NCI-H2227 (cell line): ENCODE measurements around the gene GPR85.
"Not testable (repeated sequence)": the region's sequence is repeated elsewhere in the genome, so short reads cannot be mapped to it uniquely, and the experiment has no call there.

Experiments
- DNase-seq: peaks from one replicate; lab custom pipeline; 2025; ENCODE audit not compliant: unreplicated experiment; lab: John Stamatoyannopoulos, UW

GPR85 gene, protein sequence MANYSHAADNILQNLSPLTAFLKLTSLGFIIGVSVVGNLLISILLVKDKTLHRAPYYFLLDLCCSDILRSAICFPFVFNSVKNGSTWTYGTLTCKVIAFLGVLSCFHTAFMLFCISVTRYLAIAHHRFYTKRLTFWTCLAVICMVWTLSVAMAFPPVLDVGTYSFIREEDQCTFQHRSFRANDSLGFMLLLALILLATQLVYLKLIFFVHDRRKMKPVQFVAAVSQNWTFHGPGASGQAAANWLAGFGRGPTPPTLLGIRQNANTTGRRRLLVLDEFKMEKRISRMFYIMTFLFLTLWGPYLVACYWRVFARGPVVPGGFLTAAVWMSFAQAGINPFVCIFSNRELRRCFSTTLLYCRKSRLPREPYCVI

DNA sequence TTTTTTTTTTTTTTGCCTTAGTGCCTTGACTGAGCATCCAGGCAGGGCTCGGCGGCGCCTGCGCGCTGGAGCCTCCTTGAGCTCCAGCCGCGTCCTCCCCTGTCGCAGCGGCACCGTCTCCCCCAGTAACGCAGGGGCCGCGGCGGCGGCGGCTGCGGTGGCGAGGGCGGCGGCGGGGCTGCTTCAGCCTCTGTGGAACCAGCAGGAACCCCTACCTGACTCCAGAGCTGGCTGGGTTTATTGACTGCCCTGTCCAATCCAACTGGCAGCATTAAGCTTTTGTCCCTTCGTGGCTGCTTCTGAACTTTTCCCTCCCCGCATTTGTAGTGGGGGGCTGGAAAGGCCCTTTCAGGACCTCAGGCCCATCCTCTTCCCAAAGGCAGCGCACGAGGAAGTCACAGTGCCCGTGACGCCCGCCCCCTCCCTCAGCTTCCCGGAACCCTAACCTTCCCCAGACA lies at the start of gene GPR85:
TSS of gene GPR85 (minus strand) at position 397 of the 458 bp plus-strand sequence. CDS start 2,106 bp downstream, outside the sequence.
- DNase-seq: peak; percentile 79

DNA sequence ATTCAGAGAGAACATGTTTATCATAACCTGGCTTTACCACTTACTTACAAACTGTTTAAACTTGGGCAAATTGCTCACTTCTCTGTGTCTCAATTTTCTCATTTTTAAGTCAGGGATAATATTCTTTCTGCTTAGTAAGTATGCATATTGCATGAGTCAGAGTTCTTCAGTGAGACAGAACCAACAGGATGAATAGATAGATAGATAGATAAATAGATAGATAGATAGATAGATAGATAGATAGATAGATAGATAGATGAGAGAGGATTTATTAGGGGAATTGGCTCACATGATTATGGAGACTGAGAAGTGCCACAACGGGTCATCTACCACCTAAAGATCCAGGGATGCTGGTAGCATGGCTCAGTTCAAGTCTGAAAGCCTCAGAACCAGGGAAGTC lies 47.4 kb upstream of the GPR85 start:
- no peak for DNase-seq

DNA sequence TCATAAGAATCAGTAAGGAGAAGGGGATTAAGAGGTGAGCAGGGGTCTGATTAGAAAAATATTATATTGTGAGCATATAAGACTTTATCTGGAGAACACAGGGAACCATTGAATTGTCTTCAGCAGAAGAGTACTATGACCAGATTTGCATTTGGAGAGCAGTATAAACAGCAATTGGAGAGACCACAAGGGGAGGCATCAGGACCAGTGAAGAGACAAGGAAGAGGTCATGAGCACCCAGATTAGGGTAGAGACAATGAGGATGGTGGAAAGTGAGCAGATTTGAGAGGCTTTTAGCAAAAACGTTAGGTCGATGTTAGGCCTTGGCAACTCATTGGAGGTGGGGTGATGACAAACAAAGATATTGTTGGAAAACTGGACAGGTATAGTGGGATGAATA lies 44.7 kb upstream of the GPR85 start:
- no peak for DNase-seq

DNA sequence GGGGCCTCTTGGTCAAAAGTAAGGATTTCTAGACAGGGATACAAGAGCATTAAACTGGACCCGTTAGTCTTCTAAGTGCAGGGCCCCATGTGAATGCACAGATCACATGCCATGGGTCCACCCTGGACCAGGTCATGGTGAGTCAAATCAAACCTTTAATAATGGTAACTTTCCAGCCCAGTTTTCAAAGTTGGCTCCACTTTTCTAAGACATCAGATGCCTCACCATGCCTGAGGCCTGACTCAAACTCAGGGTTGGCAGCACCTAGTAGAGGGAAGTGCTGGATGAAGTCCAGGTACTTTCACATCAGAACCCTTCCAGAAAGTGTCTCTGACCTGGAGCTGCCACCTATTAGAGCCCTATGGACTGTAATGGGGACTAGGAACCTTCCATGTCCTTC lies 41.4 kb upstream of the GPR85 start:
- DNase-seq: no peak

DNA sequence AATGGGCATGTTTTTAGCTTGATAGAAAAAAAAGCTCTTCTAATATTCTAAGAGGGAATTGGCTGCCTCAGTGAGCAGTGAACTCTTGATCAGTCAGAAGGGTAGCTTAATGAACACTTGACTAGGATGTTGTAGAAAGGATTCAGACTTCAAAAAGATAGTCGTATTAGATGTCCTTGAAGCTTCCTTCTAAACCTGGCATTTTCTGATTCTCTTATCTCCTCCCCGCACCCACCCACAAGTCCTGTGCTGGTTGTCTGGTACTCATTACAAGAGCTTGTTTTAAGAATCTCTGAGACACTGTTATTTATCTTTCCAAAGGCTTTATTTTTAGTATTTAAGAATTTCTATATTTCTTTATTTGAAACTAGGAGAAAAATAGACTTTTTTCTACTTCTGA lies 39.1 kb upstream of the GPR85 start:
- DNase-seq: no peak

DNA sequence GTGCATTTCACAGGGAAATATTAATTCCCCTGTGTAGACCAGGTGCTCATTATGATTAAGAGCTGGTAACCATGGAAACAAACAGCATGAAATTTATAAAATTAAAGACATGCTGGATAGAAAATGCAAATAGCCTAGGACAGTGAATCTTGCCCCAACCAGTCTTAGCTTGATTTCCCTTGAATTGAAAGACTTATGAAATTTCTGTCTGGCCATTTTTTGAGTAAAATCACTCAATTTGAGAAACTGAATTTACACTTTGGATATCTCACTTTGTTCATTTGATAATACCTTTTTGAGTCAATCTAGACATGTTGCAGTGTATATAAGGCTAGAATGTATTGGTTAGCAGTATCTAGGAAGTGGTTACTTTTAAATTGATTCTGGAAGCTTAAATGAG lies 36.1 kb upstream of the GPR85 start:
- no peak for DNase-seq

DNA sequence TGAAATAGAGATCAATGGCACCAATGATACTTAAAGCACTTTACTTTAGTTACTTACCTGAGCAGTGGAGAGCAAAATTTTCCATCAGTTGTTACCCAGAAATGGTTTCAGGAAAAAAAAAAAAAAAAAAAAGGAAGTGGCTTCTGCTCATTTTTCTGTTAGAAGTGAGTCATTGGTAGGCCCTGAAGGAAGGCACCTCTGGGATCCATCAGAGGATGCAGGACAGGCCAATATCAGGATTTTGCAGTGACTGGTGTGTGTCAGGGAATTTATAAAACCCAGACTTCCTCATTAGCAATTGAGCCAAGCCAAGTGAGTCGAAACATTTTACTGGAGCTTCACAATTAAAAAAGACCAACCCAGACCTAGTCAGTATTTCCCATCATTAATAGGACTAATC lies 34.0 kb upstream of the GPR85 start:
- DNase-seq: no peak

DNA sequence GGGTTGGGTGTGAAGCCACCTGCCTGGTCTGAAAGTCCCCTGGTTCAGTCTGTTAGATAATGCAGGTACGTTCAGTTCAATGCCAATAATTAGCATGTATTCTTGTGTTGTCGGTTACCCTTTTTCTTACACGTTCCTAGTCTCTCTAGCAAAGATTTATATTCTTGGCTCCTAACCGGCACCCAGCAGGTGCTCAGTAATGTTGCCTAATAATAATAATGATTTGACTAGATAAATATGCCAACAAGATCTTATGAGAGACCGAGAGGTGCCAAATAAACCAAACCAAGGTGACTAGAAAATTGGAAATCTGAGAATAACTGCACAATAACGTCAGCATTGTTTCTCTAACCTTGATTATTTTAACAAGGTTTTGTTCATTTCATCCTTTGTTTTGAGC lies 32.8 kb upstream of the GPR85 start:
- no peak for DNase-seq

DNA sequence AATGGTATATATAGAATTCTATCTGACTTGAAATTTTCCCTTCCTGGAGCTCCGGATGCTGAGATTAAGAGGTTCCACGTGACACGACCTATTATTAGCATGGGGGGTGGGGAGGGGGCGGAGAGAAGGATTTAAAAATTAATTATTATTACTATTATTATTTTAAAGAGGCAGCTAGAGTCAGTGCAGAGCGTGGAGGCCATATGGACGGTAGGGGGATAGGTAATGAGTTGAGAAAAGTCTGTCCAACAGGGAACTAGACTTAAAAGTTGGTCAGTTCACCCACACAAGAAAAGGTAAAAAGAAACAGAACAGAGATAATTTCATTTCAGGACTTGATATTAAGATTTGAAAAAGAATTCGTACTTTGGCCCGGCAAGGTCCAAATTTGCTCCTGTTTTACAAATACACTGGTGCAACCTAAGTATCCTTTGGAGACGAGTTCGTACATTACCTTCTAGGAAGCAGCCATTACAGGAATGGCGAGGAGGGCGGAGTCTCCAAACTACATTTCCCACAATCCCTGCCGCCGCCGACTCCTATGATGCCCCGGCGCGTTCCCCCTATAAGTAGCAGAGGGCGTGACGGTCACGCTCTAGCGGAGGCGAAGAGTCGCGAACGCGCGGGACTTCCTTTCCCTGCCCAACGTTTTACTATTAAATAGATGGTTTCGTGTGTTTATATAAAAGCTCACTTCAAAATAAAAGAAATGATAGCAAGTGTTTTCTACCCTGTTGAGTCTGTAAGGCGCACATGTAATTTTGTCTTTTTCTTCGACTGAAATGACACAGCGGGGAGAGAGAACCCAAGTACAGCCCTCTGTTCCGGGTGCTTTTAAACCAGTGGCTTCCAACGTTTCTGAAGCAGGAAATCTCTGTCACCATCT lies 31.7 kb upstream of the GPR85 start, which contains the start of gene SMIM30:
TSS of gene SMIM30 (minus strand) at position 481 of the 886 bp plus-strand sequence. CDS start 976 bp downstream, outside the sequence.
- peak; percentile 90 for DNase-seq

DNA sequence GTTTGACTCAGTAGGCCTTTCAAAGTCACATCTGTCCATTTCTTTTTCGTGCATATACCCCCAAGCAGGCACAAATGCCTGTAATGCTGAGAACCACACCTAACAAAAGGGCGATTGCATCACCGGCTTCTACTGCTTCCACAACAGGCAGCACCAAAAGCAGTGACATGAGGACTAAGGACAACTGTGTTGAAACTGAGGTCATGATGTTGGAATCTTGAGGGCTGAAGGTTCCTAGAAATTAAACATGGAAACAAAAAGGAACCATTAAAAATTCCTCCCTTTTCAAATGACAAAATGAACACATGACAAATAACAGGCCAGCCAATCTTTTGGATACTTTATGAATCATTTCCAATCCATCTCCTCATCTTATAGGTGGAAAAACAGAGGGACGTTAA lies 30.7 kb upstream of the GPR85 start:
- not testable (repeated sequence) for DNase-seq

DNA sequence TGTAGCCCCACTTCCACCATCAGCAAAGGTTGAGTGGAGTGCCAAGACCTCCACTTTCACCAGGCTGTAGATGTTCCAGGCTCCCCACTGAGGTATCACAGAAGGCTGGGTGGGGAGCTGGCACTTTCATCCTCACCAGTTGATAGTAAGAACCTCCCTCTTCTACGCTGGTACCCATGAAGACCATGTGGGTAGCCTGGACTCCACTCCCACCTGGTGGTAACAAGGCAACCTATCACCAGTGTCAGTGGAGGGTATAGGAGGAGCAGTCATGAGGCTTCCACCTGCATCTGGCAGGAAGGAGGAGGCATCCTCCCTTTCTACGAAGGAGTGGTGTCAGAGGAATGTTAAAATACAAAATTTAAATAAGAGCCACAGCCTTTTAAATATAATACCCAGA lies 27.3 kb upstream of the GPR85 start:
- DNase-seq: no peak

DNA sequence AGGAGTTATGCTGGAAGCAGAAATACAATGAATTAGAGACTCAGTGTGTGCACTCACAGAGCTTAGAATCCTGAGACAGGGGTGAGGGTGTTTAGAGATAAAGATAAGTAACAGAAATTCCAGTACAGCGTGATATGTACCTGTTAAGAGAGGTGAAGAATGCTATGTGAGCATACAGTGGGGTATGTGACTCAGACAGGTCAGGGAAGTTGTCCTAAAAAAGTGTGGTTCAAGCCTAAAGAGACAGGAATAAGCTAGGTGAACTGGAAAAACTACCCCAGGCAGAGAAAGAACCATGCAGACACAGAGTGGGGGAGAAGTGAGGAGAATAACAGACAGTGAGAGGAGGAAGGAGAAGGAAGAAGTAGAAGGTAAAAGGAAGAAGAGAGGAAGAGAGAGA lies 23.1 kb upstream of the GPR85 start:
- DNase-seq: no peak

DNA sequence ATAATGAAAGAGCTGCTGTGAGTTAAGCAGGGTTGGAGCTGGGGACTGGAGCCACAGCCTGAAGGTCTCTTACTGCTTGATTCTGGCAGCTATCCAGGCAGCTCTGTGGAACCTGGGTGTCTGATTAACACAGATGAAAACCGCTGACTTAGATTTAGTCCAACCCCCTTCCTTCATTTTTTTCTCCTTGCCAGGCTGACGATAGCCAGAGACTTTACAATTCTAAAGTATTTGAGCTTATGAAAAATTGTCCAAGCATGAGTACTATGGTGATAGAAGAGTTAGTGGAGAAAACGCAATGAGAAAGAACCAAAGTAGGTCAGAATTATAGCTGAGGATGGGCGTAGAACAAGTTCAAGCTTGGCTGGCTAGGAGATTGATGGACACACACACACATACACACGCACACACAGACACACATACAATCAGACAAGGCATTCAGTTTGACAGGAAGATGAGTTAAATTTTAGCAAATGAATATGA lies 13.5 kb upstream of the GPR85 start:
- peak; percentile 13 for DNase-seq

DNA sequence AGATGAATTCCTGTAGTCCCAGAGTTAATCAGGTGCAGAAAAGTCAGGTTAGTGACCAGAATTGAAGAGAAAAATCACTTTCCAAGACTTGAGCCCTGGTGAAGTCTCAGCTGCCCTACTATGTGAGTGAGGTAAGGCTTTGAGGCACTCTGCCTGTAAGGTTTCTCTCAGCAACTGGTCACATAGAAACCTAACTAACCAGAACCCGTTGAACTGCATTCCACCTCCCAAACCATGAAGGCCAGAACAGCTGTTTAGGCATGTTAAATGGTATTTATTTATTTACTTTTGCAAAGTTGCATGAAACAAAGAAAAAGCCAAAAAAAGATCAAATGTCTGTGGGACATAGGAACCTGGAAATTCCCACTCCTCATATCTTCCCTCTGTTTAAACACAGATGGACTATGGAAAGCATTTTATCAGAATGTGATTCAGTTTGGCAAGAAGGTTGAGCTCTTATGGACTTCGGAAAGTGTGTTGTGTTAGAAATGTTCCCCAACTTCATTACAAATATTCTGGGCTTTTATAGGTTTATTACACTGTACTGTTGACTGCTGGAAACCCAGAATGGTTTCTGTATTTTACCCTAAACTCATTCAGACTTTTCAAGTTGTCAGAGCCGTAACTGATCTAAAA lies 12.8 kb upstream of the GPR85 start:
- DNase-seq: no peak

DNA sequence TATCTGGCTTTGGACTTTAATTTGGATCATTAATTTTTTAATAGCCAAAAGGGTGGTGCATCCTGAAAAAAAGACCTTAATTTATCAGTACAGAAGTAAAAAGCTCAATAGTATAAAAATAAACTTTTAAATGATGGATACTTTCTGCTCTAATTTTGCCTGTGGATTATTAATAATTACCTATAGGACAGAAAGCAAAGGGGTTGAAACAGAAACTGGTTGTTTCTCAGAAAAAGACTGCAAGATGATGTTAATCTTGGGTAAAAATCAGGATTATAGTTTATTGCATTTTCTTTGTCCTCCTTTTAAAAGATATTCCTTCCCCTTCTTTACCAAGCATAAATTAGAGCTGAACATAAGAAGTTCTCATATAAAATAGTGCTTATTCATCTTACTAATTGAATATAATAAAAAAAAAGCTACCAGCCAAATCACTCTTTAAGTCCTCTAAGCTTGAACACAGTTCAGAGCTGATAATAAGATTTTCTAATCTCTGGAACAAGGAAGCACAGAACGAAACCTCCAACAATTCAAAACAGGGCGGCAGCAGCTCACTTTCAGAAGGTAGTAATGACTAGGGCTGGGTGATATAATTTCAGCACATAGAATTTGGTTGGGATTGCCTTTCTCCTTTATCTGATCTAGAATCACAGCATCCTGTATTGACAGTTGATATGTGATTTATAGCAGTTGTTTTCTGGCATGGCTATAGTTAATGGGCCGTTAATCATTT lies 8.1 kb upstream of the GPR85 start:
- DNase-seq: no peak

DNA sequence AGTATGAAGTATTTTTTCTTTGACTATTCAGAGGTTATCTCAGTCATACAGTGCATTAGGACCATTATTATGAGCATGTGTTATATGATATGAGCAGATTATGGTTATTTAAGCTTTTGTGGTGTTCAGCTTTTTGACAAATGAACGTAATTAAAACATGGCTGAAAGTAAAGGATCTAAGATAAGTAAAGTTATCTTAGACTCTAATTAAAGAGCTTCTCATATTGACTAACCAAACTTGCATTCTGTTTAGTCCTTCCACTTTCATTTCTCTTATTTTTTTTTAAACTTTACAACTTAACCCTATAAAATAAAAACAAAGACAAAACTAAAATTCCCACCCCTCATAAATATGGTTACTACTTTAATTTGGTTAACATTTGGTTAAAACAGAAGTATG lies 6.9 kb upstream of the GPR85 start:
- no peak for DNase-seq

DNA sequence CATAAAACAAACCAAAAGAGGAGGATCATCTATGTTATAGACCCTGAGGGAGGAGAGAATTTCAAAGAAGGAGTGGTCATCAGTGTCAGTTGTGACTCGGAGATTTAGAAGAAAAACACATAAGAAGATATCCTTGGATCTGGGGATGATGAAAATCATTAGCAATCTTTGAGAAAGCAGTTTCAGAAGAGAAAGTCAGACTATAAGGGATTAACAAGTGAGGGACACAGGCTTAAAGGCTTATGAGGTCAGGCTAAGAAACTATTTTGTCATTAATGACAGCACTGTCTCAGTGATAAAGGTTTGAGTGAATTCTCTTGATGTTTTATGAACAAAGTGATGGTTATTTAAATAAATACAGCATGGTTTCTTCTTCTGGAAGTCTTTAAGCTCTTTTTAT lies 6.1 kb upstream of the GPR85 start:
- no peak for DNase-seq

DNA sequence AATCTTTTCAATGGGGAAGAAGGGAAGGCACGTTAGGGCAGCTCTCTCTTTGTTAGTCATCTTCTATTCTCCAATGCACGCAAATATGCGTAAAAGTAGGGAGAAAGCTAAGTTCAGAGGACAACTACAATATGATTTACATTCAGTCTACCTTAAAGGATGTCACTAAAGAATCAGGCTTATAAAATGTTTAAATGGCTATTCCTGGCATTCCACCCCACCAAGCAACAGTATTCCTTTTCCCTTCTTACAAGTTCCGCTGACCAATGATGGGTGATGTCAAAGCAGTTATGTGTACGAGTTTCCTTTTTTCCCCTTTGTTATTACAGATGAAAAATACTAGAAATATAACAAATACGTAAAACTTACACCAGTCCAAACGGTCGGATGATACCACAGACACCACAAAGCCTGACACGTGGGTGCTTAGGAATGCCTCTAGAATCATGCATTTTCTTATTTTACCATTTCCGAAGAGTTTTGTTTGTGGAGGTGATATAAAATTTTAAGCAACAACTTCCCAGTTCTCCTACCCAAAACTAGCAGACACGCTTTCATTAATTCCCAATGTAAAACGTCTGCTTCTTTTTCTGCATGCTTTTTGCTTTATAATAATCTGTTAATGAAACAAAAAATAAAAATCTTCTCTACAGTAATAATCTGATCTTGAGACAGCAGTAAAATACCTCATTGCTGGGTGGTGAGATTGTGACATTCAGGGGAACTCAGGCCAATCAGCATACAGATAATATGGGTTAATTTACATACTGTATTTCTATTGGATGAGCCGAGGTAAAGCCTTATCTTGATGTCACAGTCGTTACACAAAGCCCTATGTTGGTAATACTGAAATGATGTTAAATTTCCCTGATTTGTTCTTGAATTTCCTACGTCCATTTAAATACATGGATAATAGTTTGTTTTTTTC lies 708 bp upstream of the GPR85 start:
- peak; percentile 70 for DNase-seq

DNA sequence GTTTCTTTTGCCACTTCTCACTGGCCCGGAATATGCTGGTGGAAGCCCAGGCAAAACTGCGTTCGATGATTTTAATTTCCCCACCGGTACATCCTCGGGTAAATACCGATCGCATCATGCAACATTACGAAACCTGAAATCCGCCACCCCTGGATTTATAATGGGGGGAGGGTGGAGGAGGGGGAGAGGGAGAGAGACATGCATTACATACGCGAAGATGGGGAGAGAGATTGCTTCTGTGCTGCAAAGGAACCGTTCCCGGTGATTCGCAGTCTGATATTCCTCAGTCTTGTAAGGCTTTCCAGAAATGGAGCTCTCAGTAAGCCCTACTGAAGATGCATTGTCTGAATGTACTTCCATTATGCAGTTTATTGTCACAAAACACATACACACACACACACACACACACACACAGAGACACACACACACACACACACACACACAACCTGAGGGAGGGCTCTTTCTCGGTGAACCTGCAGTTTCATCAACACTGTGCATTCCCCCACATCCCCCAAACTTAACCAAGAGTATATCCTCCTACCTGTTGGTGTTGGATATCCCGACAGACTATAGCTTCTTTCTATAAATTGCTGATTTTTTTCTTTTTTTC lies 741 bp downstream of the GPR85 start:
- DNase-seq: peak; percentile 48
